GM19099 (cell line): ENCODE data around the gene H1-8.

Experiments used
- POLR2A ChIP-seq: IDR thresholded peaks from 3 replicates; pipeline ENCODE4 v1.6.1; 2011; ENCODE audit warnings: low read depth; ENCODE audit not compliant: insufficient read length; ENCODE audit errors: extremely low read depth

Gene H1-8

GRCh38 chr3:129549006-129549800 is 6.2 kb downstream of the H1-8 start:
- TF ChIP-seq POLR2A, result no peak

DNA sequence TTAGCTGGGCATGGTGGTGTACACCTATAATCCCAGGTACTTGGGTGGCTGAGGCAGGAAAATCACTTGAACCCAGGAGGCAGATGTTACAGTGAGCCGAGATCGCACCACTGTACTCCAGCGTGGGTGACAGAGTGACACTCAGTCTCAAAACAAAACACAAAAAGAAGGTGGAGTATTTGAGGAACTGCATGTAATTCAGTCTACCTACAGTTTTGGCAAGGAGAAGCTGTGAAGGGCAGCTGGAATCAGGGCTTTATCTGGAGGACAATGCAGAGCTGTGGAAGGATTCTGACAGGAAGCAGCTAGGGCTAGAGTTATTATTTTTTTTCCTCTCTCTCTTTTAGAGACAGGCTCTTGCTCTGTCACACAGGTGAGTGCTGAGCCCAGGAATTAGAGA is 6.8 kb downstream of the H1-8 start:
- TF ChIP-seq POLR2A, result no peak

DNA sequence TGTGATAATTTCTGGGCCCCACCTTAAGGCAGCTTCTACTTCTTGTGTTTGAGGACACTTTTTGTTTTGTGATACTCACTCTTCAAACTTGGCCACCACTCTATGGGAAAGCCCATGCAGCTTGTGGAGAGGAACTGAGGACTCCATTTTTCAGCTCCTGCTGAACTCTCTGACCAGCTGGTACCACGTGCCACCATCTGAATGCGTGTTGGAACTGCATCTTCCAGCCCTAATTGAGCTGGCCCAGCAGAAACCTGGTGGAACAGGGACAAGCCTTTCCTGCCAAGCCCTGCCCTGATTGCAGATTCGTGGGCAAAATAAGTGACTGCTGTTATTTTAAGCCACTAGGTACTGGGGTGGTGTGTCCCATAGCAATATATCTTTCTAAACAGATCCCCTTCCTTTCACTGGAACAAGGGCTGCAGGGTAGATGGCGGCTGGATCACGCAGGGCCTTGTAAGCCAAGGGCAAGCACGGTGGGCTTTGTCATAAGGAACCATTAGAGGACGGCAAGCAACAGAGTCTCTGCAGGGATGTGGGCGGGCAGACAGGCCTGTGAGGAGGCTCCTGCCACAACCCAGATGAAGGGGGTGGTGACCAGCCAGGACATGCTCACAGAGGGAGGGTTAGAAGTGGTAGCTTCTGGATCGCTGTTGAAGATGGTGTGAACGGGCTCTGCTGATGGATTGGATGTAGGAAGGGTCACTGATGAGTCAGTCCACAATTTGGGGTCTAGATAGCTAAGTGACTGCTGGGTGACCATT is 9.5 kb downstream of the H1-8 start:
- no peak for TF ChIP-seq POLR2A

DNA sequence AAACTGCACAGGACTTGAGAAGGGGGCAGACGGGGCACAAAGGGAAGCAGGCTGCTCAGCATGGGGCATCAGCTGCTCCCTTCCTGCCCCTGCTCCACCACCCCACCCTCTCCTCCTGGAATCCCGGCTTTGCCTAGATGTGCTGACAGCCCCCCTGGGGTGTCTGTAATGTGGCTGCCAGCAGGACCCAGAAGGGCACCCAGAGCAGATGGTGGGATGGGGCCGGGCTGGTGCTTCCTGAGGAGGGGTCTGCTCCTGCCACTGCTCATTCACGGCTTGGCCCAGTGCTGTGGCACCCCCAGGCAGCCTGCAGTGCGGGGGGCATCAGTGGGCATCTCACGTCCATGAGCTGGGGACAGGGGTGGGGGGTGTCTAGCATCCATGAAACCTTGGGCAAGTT is 10.2 kb downstream of the H1-8 start:
- TF ChIP-seq POLR2A, result no peak

- no peak for TF ChIP-seq POLR2A
Measured at GRCh38 chr3:129553719-129554118, 10.7 kb downstream of the H1-8 start.

- no peak for TF ChIP-seq POLR2A
Measured at GRCh38 chr3:129554356-129555152, 11.6 kb downstream of the H1-8 start.

GRCh38 chr3:129555153-129555550 is 12.2 kb downstream of the H1-8 start:
- no peak for TF ChIP-seq POLR2A

GRCh38 chr3:129555616-129556357 is 12.8 kb downstream of the H1-8 start:
- no peak for TF ChIP-seq POLR2A

DNA sequence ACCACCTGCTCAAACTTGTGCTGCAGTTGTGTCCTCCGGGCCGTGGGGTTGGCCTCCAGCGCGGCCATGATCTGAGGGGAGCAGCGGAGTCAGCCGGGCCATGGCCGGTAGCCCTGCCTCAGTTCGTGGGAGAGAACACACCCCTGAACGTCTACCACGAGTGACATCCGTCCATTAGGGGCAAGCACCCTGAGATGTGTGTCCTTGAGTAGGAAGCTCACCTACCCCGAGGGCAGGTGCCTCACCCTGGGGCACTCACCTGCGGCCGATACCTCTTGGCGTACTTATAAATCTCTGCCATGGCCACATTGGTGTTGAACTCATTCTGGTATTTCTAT is 13.4 kb downstream of the H1-8 start:
- TF ChIP-seq POLR2A, result no peak

DNA sequence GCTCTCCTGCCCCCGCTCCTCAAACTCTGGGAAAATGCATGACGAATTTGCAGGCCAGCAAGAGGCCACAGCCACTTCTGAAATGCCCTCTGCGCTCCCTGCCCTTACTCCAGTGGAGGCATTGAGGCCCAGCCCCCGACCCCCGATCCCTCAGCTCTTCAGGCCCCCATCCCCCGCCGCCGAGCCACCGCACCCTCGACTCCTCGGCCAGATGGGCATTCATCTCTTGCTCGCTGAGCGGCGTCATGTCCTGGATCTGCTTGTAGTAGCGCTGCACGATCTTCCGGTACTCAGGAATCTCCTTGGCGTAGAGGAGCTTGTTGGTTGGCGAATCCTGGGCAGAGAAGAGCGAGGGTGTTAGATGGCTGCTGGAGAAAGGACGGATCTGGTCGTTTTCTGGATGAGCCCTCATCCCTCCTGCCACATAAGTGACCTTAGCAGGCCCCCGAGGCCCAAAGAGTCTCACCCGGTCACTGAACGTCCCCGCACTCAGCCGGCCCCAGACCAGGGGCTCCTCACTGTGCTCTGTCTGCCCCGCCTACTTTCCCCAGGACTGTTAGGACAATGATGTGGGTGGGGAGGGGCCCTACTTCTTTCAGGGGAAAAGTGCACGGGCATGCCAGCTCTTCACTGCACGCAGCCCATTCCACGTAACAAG is 14.0 kb downstream of the H1-8 start:
- no peak for TF ChIP-seq POLR2A

DNA sequence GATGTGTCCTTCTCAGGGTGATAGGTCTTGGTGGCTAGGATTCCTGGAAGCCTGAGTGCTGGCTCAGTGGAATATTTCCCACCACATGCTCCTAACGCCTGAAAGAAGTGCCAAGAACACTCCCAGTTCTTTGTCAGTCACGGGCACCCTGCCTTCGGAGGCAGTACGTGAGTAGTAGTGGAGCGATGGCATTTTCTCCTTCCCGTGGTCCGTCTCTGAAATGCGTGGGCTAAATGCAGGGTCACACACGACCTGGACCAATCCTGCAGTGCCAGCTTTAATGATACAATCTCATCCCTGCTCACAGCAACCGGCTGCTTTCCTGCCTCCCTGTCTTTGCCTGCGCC is 14.5 kb downstream of the H1-8 start:
- TF ChIP-seq POLR2A, result no peak

- TF ChIP-seq POLR2A, result no peak
Measured at GRCh38 chr3:129558081-129558771, 15.3 kb downstream of the H1-8 start.

DNA sequence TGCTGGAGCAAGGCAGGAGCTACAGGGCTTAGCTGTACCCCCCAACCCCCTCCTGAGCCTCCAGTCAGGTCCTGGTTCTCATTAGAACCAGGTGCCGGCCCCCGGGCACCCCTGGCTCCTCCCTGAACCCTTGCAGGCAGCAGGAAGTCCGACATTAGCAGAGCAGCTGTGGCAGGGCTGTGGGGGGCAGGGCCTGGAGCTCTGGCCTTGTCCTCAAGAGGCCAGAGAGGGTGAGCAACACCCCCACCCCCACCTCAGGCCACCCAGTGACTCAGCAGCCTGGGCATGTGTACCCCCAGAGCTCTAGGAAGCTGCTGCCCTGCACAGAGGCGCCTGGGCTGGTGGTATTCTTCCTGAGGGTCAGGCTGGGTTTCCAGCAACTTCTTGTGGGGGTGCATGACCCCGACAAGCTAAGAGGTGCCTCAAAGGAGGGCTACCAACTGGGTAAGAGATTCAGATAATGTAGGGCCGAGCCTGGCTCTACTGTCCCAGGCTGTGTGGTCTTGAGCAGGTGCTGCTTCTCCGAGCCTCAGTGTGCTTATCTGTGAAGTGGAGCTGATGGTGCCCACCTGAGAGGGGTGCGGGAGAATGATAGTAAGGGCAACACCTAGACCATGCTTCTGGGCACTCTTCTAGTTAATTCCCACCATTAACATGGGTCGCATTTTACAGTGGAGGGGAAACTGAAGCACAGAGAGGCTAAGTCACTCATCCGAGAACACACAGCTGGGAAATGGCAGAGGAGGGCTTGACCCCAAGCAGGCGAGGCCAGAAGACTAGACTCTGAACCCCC is 16.0 kb downstream of the H1-8 start:
- no peak for TF ChIP-seq POLR2A
